RKO (cell line): Measurements from ENCODE around the gene ATG9B.
"Not testable (repeated sequence)": the region's sequence is repeated elsewhere in the genome, so short reads cannot be mapped to it uniquely, and the experiment has no call there.

Experiments used
- DNase-seq: peaks from one replicate; pipeline ENCODE4 v3.0.0-alpha.2; 2016; ENCODE audit warnings: low spot score

The ATG9B gene

GRCh38 chr7:151057989-151058780 is 33.9 kb upstream of the ATG9B start:
- DNase-seq = peak; percentile 100

GRCh38 chr7:151057506-151057988 is 33.3 kb upstream of the ATG9B start, which contains the start of gene CDK5:
TSS of gene CDK5 (minus strand) at chr7:151057897. CDS start at chr7:151057848, 49 bp downstream.
- peak; percentile 58 for DNase-seq

GRCh38 chr7:151056666-151057505 is 32.6 kb upstream of the ATG9B start:
- DNase-seq = no peak

- DNase-seq = peak; percentile 50
These were observed 32.0 kb upstream of the ATG9B start for GRCh38 chr7:151056283-151056665.

- DNase-seq = no peak
These were observed 29.5 kb upstream of the ATG9B start for GRCh38 chr7:151053751-151054150.

- DNase-seq = no peak
These were observed 28.8 kb upstream of the ATG9B start for GRCh38 chr7:151053096-151053495.

GRCh38 chr7:151051108-151051507 is 26.8 kb upstream of the ATG9B start:
- DNase-seq = no peak

- no peak for DNase-seq
These were observed 24.7 kb upstream of the ATG9B start for GRCh38 chr7:151048911-151049463.

GRCh38 chr7:151047976-151048815 is 23.9 kb upstream of the ATG9B start, which contains the start of gene ASIC3:
TSS of gene ASIC3 (plus strand) at chr7:151048531. CDS start at chr7:151048886, 355 bp downstream.
- no peak for DNase-seq

GRCh38 chr7:151046603-151047573 is 22.6 kb upstream of the ATG9B start:
- no peak for DNase-seq

- no peak for DNase-seq
These were observed 21.7 kb upstream of the ATG9B start for GRCh38 chr7:151045967-151046366.

GRCh38 chr7:151045262-151045661 is 21.0 kb upstream of the ATG9B start:
- DNase-seq = no peak

GRCh38 chr7:151043959-151044358 is 19.7 kb upstream of the ATG9B start:
- DNase-seq = no peak

- not testable (repeated sequence) for DNase-seq
These were observed 19.2 kb upstream of the ATG9B start for GRCh38 chr7:151043449-151043848.

GRCh38 chr7:151040616-151041375 is 16.5 kb upstream of the ATG9B start:
- DNase-seq = no peak

GRCh38 chr7:151039850-151040548 is 15.7 kb upstream of the ATG9B start:
- no peak for DNase-seq

- DNase-seq = peak; percentile 96
These were observed 14.9 kb upstream of the ATG9B start for GRCh38 chr7:151038951-151039849.

- no peak for DNase-seq
These were observed 11.6 kb upstream of the ATG9B start for GRCh38 chr7:151035902-151036301.
